Measurements from ENCODE around the gene IGFBP7. TPM values are rescaled to one million over a fixed set of nuclear protein-coding genes. Genes with fewer than 3 reads are reported as not detected.

Gene IGFBP7
- total and polyA plus RNA-seq, 12 donors: 98.9 to 1,971 (median 554) TPM

DNA sequence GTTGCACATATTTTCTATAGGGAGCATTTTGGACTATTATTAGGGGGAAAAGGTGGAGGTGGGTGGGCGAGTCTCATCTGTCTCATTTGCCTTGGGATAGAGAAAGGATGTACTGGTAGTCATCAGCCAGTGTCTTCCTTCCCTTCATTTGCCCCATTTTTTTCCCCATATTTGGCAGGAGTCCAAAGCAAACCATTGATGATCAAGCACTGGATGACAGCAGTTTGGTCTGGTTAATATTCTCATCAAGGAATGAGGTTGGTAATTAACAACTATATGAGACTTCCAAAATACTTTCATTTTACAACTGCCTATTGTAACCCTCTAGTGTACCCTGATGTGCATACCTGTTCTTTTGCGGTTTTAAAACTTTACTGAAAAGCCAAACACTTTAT, 22.6 kb upstream of the IGFBP7 start:
- no peak overlapping the region for H3K4me3 ChIP-seq
- H3K27ac ChIP-seq: no peak overlapping the region
- no peaks in the 10 kb centered on the region for H3K36me3 ChIP-seq (replicated peaks in 1 of 2)
- no peaks in the 10 kb centered on the region for H3K9me3 ChIP-seq (replicated peaks in 1 of 3)
- TF ChIP-seq POLR2A (IDR thresholded peaks at IDR 0.05) (no peak), CTCF (IDR thresholded peaks at IDR 0.05) (no peak)
- intact Hi-C loops (cut with DNase I): no loop called here
- H3K27me3 ChIP-seq: no peaks in the 10 kb centered on the region
- no peak for DNase-seq
- 39 to 94% (median 79%) methylated on average over 2 of the region's 2 CpGs for WGBS, 4 donors
- H3K4me1 ChIP-seq (replicated peaks in 1 of 2): no peaks in the 10 kb centered on the region

- no peak overlapping the region for H3K27ac ChIP-seq
- intact Hi-C loops (cut with DNase I): no loop called here
- no peaks in the 10 kb centered on the region for H3K9me3 ChIP-seq (replicated peaks in 1 of 3)
- DNase-seq: no peak
- 53 to 73% (median 54%) methylated on average over 6 to 7 of the region's 7 CpGs for WGBS, 4 donors
- H3K4me1 ChIP-seq (replicated peaks in 1 of 2): no peaks in the 10 kb centered on the region
- H3K27me3 ChIP-seq: no peaks in the 10 kb centered on the region
- no peaks in the 10 kb centered on the region for H3K36me3 ChIP-seq (replicated peaks in 1 of 2)
- no peak for TF ChIP-seq POLR2A (IDR thresholded peaks at IDR 0.05)
- H3K4me3 ChIP-seq: no peak overlapping the region
Observed at GRCh38 chr4:57131849-57132742, 21.9 kb upstream of the IGFBP7 start.

DNA sequence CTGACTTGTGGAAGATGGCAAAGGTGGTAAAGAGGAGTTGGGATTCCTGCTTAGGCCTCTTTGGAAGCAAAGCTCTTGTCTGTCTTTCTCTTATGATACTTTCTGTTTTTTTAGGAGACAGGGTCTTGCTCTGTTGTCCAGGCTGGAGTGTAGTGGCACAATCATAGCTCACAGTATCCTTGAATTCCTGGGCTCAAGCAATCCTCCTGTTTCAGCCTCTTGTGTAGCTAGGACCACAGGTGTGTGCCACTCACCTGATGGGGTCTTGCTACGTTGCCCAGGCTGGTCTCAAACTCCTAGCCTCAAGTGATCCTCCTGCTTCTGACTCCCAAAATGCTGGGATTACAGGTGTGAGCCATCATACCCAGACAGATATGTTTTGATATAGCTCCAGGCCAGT, 19.3 kb upstream of the IGFBP7 start:
- H3K4me3 ChIP-seq: no peak overlapping the region
- WGBS, 4 donors: 63 to 91% (median 79%) methylated on average over 1 of the region's 1 CpG

DNA sequence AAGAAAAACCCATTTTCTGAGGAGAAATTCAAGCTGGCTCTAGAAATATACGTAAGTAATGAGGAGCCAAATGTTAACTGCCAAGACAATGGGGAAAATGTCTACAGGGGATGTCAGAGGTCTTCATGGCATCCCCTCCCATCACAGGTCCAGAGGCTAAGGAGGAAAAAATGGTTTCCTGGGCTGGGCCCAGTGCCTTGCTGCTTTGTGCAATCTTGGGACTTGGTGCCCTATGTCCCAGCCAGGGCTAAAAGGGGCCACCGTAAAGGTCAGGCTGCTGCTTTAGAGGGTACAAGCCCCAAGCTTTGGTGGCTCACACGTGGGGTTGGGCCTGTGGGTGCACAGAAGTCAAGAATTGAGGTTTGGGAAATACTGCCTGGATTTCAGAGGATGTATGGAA, 17.2 kb upstream of the IGFBP7 start:
- Histone ChIP-seq H3K36me3 (replicated peaks in 1 of 2) (no peaks in the 10 kb centered on the region), H3K4me3 (no peak overlapping the region)
- 62 to 78% (median 67%) methylated on average over 3 of the region's 3 CpGs for WGBS, 4 donors

More for the DNA sequence above, 19.3 kb upstream of the IGFBP7 start:
- intact Hi-C loops (cut with DNase I): no loop called here
- H3K4me1 ChIP-seq (replicated peaks in 1 of 2): no peaks in the 10 kb centered on the region
- H3K27ac ChIP-seq: no peak overlapping the region
- H3K36me3 ChIP-seq (replicated peaks in 1 of 2): no peaks in the 10 kb centered on the region
- H3K27me3 ChIP-seq: no peaks in the 10 kb centered on the region
- no peaks in the 10 kb centered on the region for H3K9me3 ChIP-seq (replicated peaks in 1 of 3)
- DNase-seq: no peak
- TF ChIP-seq POLR2A (IDR thresholded peaks at IDR 0.05) (no peak), CTCF (IDR thresholded peaks at IDR 0.05) (no peak)

More for the DNA sequence above, 17.2 kb upstream of the IGFBP7 start:
- TF ChIP-seq CTCF (IDR thresholded peaks at IDR 0.05) (no peak), POLR2A (IDR thresholded peaks at IDR 0.05) (no peak)
- Histone ChIP-seq H3K9me3 (replicated peaks in 1 of 3) (no peaks in the 10 kb centered on the region), H3K4me1 (replicated peaks in 1 of 2) (no peaks in the 10 kb centered on the region), H3K27ac (no peak overlapping the region), H3K27me3 (no peaks in the 10 kb centered on the region)
- intact Hi-C loops (cut with DNase I): no loop called here
- no peak for DNase-seq

Measured in adrenal gland (tissue), 12 donors.